HG03460 (cell line): ENCODE measurements around the gene CDKAL1.
"Not testable (repeated sequence)": the region's sequence is repeated elsewhere in the genome, so short reads cannot be mapped to it uniquely, and the experiment has no call there.

Experiments
- ATAC-seq: cut with Tn5 transposase; IDR thresholded peaks from one replicate; pipeline ENCODE4 v1.9.1; 2021; ENCODE audit not compliant: unreplicated experiment

Gene CDKAL1

GRCh38 chr6:20909621-20910020, 375.4 kb downstream of the CDKAL1 start:
- no peak for ATAC-seq

GRCh38 chr6:20911712-20912111, 377.5 kb downstream of the CDKAL1 start:
- ATAC-seq = no peak

GRCh38 chr6:20915156-20915555, 380.9 kb downstream of the CDKAL1 start:
- ATAC-seq = no peak

GRCh38 chr6:20915626-20916025, 381.4 kb downstream of the CDKAL1 start:
- ATAC-seq = no peak

GRCh38 chr6:20916086-20916485, 381.8 kb downstream of the CDKAL1 start:
- no peak for ATAC-seq

GRCh38 chr6:20918868-20919267, 384.6 kb downstream of the CDKAL1 start:
- ATAC-seq = no peak

- peak; percentile 83 for ATAC-seq
Observed at GRCh38 chr6:20919677-20920385, 385.6 kb downstream of the CDKAL1 start.

- ATAC-seq = no peak
Observed at GRCh38 chr6:20921578-20921977, 387.3 kb downstream of the CDKAL1 start.

- no peak for ATAC-seq
Observed at GRCh38 chr6:20922743-20923142, 388.5 kb downstream of the CDKAL1 start.

- ATAC-seq = not testable (repeated sequence)
Observed at GRCh38 chr6:20924094-20924493, 389.8 kb downstream of the CDKAL1 start.

- no peak for ATAC-seq
Observed at GRCh38 chr6:20924911-20925543, 390.8 kb downstream of the CDKAL1 start.

GRCh38 chr6:20927130-20927860, 393.0 kb downstream of the CDKAL1 start:
- no peak for ATAC-seq

- ATAC-seq = no peak
Observed at GRCh38 chr6:20929283-20929682, 395.0 kb downstream of the CDKAL1 start.

- no peak for ATAC-seq
Observed at GRCh38 chr6:20931093-20931492, 396.8 kb downstream of the CDKAL1 start.

GRCh38 chr6:20931772-20932171, 397.5 kb downstream of the CDKAL1 start:
- ATAC-seq = no peak

- ATAC-seq = no peak
Observed at GRCh38 chr6:20932284-20932683, 398.0 kb downstream of the CDKAL1 start.

GRCh38 chr6:20933057-20933788, 399.0 kb downstream of the CDKAL1 start:
- ATAC-seq = no peak

- ATAC-seq = no peak
Observed at GRCh38 chr6:20936949-20937348, 402.7 kb downstream of the CDKAL1 start.

- peak; percentile 73 for ATAC-seq
Observed at GRCh38 chr6:20939161-20939775, 405.0 kb downstream of the CDKAL1 start.

GRCh38 chr6:20943040-20943627, 408.9 kb downstream of the CDKAL1 start:
- ATAC-seq = no peak

GRCh38 chr6:20943922-20944321, 409.7 kb downstream of the CDKAL1 start:
- ATAC-seq = no peak
